ENCODE measurements around the gene PDCL2.

DNA sequence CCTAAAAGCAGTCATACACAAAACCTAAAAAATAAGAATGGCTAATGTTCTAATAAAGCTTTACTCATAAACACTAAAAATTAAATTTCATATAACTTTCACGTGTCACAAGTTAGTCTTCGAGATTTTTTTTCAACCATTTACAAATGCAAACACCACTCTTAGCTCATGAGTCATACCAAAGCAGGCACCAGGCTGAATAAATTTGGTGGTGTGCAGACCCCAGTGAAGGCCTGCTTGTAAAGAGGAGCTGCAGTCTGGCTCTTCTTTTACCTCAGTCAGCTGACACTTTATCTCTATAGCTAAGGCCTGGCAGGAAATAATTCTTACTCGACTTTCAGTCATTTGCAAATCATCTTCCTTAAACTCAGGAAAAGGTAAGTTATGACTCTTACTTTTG, 82.8 kb downstream of the PDCL2 start:
- TF ChIP-seq, protein P1, sequence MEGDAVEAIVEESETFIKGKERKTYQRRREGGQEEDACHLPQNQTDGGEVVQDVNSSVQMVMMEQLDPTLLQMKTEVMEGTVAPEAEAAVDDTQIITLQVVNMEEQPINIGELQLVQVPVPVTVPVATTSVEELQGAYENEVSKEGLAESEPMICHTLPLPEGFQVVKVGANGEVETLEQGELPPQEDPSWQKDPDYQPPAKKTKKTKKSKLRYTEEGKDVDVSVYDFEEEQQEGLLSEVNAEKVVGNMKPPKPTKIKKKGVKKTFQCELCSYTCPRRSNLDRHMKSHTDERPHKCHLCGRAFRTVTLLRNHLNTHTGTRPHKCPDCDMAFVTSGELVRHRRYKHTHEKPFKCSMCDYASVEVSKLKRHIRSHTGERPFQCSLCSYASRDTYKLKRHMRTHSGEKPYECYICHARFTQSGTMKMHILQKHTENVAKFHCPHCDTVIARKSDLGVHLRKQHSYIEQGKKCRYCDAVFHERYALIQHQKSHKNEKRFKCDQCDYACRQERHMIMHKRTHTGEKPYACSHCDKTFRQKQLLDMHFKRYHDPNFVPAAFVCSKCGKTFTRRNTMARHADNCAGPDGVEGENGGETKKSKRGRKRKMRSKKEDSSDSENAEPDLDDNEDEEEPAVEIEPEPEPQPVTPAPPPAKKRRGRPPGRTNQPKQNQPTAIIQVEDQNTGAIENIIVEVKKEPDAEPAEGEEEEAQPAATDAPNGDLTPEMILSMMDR (conservative IDR thresholded peaks at IDR 0.05 in 1 of 2, IDR thresholded peaks at IDR 0.05 in 1 of 2; ENCODE audit: low read depth in 1 of 2, low read length in 2 of 2) = no peak
- TF ChIP-seq EZH2 (IDR thresholded peaks at IDR 0.05; ENCODE audit: low read length, missing control alignments) = no peak
